T-helper 1 cell treated with Interleukin-12 subunit alpha and Interleukin-12 subunit beta and Interleukin-4 antibody, amounts not matched to agents 30 μg/mL and 1 μg/mL, for 36 hours (primary cell): ENCODE measurements around the gene PLS3.

Source experiments
- H3K27ac Mint-ChIP-seq: one replicate; pipeline ENCODE4 v1.8.0; 2021; ENCODE audit warnings: mild to moderate bottlenecking, mixed read lengths
- H3K27me3 Mint-ChIP-seq: one replicate; pipeline ENCODE4 v1.8.0; 2021; ENCODE audit warnings: low read depth, mixed read lengths
- H3K36me3 Mint-ChIP-seq: one replicate; pipeline ENCODE4 v1.8.0; 2021; ENCODE audit warnings: low read depth, mixed read lengths
- H3K4me1 Mint-ChIP-seq: one replicate; pipeline ENCODE4 v1.8.0; 2021; ENCODE audit warnings: low read depth, mixed read lengths
- H3K4me3 Mint-ChIP-seq: one replicate; pipeline ENCODE4 v1.8.0; 2021; ENCODE audit warnings: mild to moderate bottlenecking, moderate library complexity, mixed read lengths
- H3K9me3 Mint-ChIP-seq: one replicate; pipeline ENCODE4 v1.8.0; 2021; ENCODE audit warnings: mixed read lengths

PLS3 gene

GRCh38 chrX:115582616-115583495 is 21.9 kb downstream of the PLS3 start:
- Mint-ChIP-seq H3K27ac (no peak overlapping the region), H3K36me3 (no peaks in the 10 kb centered on the region), H3K4me1 (no peaks in the 10 kb centered on the region), H3K27me3 (no peaks in the 10 kb centered on the region), H3K9me3 (no peaks in the 10 kb centered on the region), H3K4me3 (no peak overlapping the region)

- Mint-ChIP-seq H3K9me3 (no peaks in the 10 kb centered on the region), H3K27me3 (no peaks in the 10 kb centered on the region), H3K4me3 (no peak overlapping the region), H3K4me1 (no peaks in the 10 kb centered on the region), H3K27ac (no peak overlapping the region), H3K36me3 (no peaks in the 10 kb centered on the region)
Measured at GRCh38 chrX:115583496-115584004, 22.6 kb downstream of the PLS3 start.

DNA sequence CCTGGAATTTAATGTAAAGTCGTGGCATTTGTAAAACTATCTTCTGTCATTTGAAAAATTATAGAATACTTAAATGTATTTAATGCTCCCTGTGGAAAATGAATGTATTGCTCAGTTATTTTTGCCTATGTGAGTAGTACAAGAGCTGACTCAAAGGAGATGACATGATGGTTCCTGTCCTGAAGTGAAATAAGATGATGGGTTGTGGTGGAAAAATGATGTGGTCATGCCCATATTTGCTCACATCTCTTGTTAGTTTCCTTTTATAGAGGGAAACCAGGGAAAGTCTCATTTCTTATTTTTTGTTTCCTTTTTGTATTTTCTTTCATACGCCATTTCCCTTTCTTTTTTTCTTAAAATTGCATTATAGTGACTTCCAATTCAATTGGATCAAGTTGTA is 23.7 kb downstream of the PLS3 start:
- Mint-ChIP-seq H3K4me1 (no peaks in the 10 kb centered on the region), H3K27me3 (no peaks in the 10 kb centered on the region), H3K27ac (no peak overlapping the region), H3K4me3 (no peak overlapping the region), H3K36me3 (no peaks in the 10 kb centered on the region), H3K9me3 (no peaks in the 10 kb centered on the region)

GRCh38 chrX:115588179-115588578 is 27.2 kb downstream of the PLS3 start:
- Mint-ChIP-seq H3K4me3 (no peak overlapping the region), H3K9me3 (no peaks in the 10 kb centered on the region), H3K36me3 (no peaks in the 10 kb centered on the region), H3K27me3 (no peaks in the 10 kb centered on the region), H3K27ac (no peak overlapping the region), H3K4me1 (no peaks in the 10 kb centered on the region)

DNA sequence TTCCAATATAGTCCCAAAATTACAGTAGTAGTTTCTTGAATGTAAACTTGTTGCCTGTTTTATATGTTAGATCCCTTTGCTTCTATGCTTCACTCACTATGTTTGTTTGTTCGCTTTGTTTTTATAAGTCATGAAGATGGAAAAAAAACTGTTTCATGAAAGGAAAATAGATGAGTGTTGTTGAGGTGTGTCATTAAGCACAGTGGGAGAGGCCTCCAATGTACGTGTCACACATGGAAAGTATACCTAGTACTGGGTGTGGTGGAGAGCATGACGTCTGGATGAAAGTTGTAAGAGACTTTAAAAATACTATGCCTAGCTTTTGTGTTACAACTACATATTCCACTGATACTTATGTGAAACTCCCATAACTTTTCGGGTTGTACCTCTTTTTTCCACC is 28.4 kb downstream of the PLS3 start:
- Mint-ChIP-seq H3K27me3 (no peaks in the 10 kb centered on the region), H3K36me3 (no peaks in the 10 kb centered on the region), H3K9me3 (no peaks in the 10 kb centered on the region)

GRCh38 chrX:115591420-115591819 is 30.4 kb downstream of the PLS3 start:
- Mint-ChIP-seq H3K9me3 (no peaks in the 10 kb centered on the region), H3K4me1 (no peaks in the 10 kb centered on the region), H3K27me3 (no peaks in the 10 kb centered on the region)

More for the DNA sequence above, 28.4 kb downstream of the PLS3 start:
- H3K4me3 Mint-ChIP-seq = no peak overlapping the region
- H3K4me1 Mint-ChIP-seq = no peaks in the 10 kb centered on the region
- no peak overlapping the region for H3K27ac Mint-ChIP-seq

DNA sequence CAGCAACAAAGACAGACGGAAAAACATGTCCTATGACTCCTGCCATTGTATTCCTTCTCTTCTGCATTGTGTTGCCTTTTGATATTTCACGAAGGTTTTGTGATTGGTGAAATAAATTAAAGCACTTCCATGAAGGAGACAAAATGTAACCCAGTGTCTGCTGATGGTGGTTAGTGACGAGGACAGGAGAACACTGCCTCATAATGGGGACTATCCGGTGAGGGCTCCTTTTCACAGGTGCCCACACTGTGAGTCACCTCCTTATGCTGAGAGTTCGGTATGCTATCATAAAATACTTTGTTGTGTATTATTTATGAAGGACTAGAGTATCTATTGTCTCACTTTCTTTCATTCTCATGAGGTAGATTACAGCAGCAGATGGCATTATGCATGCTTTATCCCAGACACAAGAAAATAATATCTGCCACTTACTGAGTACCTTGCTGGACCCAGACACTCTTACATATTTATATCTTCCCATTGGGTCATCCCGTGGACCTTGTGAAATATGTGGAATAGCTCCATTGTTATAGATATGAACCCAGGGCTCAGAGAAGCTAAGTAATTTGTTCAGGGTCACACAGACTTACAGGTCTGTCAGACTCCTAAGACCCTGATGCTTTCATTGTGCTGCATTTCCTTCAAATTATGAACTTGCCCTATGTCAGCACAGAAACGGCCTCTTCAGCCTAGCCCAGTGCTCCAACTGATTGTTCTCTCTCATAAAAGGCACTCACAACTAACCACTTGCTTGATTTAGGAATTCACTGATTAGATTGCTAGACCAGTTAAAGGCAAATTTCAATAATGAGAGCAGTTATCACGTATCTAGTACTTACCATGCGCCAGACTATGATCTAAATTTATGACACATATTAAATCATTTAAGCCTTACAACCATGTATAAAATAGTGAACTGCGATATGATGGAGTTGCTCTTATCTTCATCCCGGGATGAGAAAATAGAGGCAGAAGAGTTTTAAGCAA is 31.2 kb downstream of the PLS3 start:
- Mint-ChIP-seq H3K4me1 (no peaks in the 10 kb centered on the region), H3K27me3 (no peaks in the 10 kb centered on the region)

More at GRCh38 chrX:115591420-115591819, 30.4 kb downstream of the PLS3 start:
- Mint-ChIP-seq H3K27ac (no peak overlapping the region), H3K4me3 (no peak overlapping the region), H3K36me3 (no peaks in the 10 kb centered on the region)

DNA sequence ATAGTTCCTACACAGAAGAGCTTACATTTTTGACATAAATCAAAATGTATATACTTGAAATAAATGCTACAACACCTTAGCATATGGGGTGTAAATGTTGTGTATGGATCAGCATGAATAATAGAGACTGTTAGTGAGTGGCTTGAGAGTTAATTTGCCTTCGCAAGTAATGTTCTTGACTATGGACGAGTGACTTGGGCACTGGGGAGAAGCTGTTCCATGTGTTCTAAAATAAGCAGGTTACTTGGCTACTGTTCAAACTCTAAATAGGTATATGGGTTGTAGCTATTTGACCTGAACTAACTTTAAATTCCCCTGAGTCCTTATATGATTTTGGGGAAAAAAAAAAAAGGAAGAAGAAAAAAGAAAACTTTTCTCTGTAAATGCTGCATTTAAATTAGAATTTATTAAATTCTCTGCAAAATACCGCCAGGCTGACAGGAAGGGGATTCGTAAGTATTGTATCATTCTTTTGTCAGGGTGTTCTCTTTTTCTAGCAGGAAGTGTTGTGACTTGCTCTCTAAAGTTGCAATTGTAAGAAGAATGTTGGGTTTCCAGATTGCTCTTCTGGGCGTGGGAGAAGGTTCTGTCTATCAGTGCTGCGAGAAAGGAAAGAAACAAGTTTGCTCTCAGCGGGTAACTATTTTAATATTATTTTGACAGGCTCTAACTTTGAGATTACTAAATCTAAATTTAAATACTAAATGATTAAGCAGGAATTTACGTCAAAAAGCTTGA is 32.2 kb downstream of the PLS3 start:
- H3K27ac Mint-ChIP-seq = no peak overlapping the region
- H3K27me3 Mint-ChIP-seq = no peaks in the 10 kb centered on the region
- no peaks in the 10 kb centered on the region for H3K9me3 Mint-ChIP-seq
- no peaks in the 10 kb centered on the region for H3K36me3 Mint-ChIP-seq
- no peaks in the 10 kb centered on the region for H3K4me1 Mint-ChIP-seq
- H3K4me3 Mint-ChIP-seq = no peak overlapping the region

More for the DNA sequence above, 31.2 kb downstream of the PLS3 start:
- H3K4me3 Mint-ChIP-seq = no peak overlapping the region
- no peaks in the 10 kb centered on the region for H3K36me3 Mint-ChIP-seq
- H3K9me3 Mint-ChIP-seq = no peaks in the 10 kb centered on the region
- no peak overlapping the region for H3K27ac Mint-ChIP-seq

DNA sequence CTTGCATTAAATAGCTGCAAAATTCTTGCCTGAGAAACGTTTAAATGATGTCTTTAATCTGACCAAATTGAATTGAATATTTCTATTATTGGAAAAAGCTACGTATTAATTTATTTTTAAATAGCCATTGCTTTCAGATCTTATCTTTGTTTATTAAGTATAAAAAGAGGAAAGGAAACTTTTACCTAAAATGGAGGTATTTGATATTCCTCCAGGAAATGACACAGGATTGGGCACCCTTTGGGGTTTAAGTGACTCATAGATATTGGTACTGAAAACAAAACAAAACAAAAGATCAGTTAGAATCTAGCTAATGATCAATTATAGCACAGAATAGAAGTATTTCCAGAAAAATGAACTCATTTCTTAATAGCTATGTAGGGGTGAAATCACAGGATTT is 34.1 kb downstream of the PLS3 start:
- no peak overlapping the region for H3K27ac Mint-ChIP-seq
- H3K9me3 Mint-ChIP-seq = no peaks in the 10 kb centered on the region
- H3K4me3 Mint-ChIP-seq = no peak overlapping the region
- H3K4me1 Mint-ChIP-seq = no peaks in the 10 kb centered on the region
- no peaks in the 10 kb centered on the region for H3K27me3 Mint-ChIP-seq
- no peaks in the 10 kb centered on the region for H3K36me3 Mint-ChIP-seq

- Mint-ChIP-seq H3K27me3 (no peaks in the 10 kb centered on the region), H3K36me3 (no peaks in the 10 kb centered on the region), H3K4me1 (no peaks in the 10 kb centered on the region), H3K4me3 (no peak overlapping the region), H3K9me3 (no peaks in the 10 kb centered on the region), H3K27ac (no peak overlapping the region)
Measured at GRCh38 chrX:115598556-115598955, 37.6 kb downstream of the PLS3 start.

DNA sequence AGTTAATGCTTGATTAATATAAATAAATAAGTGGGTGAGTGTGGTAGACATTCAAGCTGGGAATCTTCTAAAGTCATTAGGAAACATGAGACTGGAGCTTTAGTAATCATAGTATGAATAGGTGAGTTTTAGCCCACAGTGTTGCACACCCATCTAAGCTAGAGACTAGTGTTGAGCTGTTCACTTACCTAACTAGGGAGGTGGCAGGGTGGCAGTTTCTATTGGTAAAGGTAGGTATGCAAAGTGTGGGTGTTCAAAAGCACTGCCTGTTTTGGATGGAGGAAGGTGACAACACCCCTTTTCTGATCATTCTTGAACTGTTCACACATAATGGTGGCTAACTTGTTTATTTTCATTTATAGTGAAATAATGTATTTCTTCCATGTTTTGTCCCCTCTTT is 41.3 kb downstream of the PLS3 start:
- H3K27me3 Mint-ChIP-seq = no peaks in the 10 kb centered on the region
- H3K36me3 Mint-ChIP-seq = no peaks in the 10 kb centered on the region
- H3K9me3 Mint-ChIP-seq = no peaks in the 10 kb centered on the region
- no peak overlapping the region for H3K4me3 Mint-ChIP-seq
- H3K4me1 Mint-ChIP-seq = no peaks in the 10 kb centered on the region
- H3K27ac Mint-ChIP-seq = no peak overlapping the region

DNA sequence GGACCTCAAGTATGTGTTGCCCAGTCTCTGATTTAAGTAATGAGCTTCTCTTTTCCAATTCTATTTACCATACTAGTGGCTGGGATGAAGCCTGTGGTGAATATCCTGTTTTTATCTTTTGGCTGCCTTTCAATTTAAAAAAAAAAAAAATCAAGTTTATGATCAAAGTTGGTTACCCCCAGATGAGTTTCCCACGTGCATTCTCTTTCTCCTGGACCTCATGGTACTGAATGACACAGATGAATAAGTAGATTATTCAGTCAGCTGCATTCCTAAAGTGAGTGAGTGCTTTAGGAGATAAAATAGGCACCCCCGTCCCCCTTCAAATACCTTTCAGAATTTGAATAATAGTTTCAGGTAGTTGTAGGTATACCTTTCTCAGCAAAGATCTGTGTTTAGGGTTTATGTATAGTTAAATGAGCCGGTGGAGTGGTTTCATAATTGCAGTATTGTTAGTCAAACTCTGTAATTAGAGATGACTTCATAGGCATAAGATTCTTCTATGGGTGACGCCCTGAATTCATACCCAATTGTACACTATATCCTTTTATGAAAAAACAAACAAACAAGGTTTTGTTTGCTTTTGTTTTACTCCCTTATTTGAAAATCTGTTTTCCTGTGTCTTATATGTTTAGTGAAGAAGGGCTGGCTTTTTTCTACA is 41.9 kb downstream of the PLS3 start:
- Mint-ChIP-seq H3K36me3 (no peaks in the 10 kb centered on the region), H3K9me3 (no peaks in the 10 kb centered on the region), H3K27me3 (no peaks in the 10 kb centered on the region), H3K27ac (no peak overlapping the region), H3K4me3 (no peak overlapping the region), H3K4me1 (no peaks in the 10 kb centered on the region)

DNA sequence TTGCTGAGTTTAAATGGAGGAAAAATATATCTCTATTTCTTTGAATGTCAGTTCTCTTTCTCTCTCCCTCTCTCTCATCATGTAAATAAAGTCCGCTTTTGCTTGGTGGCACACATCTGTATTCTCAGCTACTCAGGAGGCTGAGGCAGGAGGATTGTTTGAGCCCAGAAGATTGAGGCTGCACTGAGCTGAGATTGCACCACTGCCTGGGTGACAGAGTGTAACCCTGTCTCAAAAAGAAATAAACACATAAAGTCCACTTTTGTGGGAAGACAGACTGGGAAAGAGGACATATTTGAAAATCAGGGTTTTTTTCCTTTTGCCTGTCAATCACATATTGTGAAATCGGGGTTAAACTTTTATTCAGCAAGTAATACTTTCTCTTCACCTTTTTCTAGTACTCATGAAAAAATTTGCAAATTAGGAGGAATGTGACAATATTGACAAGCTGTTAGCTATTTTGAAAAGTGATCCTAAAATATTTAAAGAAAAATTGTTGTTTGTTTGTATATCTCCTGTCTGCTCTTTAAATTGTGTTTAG is 42.6 kb downstream of the PLS3 start:
- no peaks in the 10 kb centered on the region for H3K4me1 Mint-ChIP-seq
- H3K27ac Mint-ChIP-seq = no peak overlapping the region
- no peaks in the 10 kb centered on the region for H3K27me3 Mint-ChIP-seq
- no peak overlapping the region for H3K4me3 Mint-ChIP-seq
- no peaks in the 10 kb centered on the region for H3K9me3 Mint-ChIP-seq
- H3K36me3 Mint-ChIP-seq = no peaks in the 10 kb centered on the region
